BE2C (cell line): Measurements from ENCODE around the gene SLC8A1.

Experiments
- DNase-seq: peaks from one replicate; pipeline ENCODE4 v3.0.0-alpha.2; 2020
- H3K27me3 ChIP-seq: fragments of 250-450 bp; sonication (Bioruptor Pico); 2 replicates; pipeline ENCODE4 v1.5.1; 2020; ENCODE audit warnings: mild to moderate bottlenecking
- H3K36me3 ChIP-seq: fragments of 250-450 bp; sonication (Bioruptor Pico); 2 replicates; pipeline ENCODE4 v1.5.1; 2020; ENCODE audit warnings: mild to moderate bottlenecking
- H3K4me1 ChIP-seq: fragments of 250-450 bp; sonication (Bioruptor Pico); 2 replicates; pipeline ENCODE4 v1.5.1; 2020
- H3K4me3 ChIP-seq: 2 replicates; pipeline ENCODE4 v1.5.1; 2011; ENCODE audit warnings: low read depth, low read length
- H3K9me3 ChIP-seq: fragments of 250-450 bp; sonication (Bioruptor Pico); 2 replicates; pipeline ENCODE4 v1.5.1; 2020
- CTCF ChIP-seq: IDR thresholded peaks from 2 replicates; pipeline ENCODE4 v1.5.1; 2012; ENCODE audit warnings: mild to moderate bottlenecking, low read depth, low read length

The SLC8A1 gene

GRCh38 chr2:40256008-40256407, 195.9 kb downstream of the SLC8A1 start:
- Histone ChIP-seq H3K4me1 (peaks cover 14% of the 10 kb centered on the region), H3K36me3 (no peaks in the 10 kb centered on the region), H3K9me3 (no peaks in the 10 kb centered on the region), H3K27me3 (no peaks in the 10 kb centered on the region), H3K4me3 (no peak overlapping the region)
- TF ChIP-seq CTCF = no peak
- DNase-seq = no peak

GRCh38 chr2:40255103-40255502, 196.8 kb downstream of the SLC8A1 start:
- Histone ChIP-seq H3K27me3 (no peaks in the 10 kb centered on the region), H3K36me3 (no peaks in the 10 kb centered on the region), H3K9me3 (no peaks in the 10 kb centered on the region), H3K4me3 (no peak overlapping the region), H3K4me1 (peaks cover 14% of the 10 kb centered on the region)
- no peak for TF ChIP-seq CTCF
- DNase-seq = no peak

- no peak overlapping the region for H3K4me3 ChIP-seq
- no peaks in the 10 kb centered on the region for H3K9me3 ChIP-seq
- H3K36me3 ChIP-seq = no peaks in the 10 kb centered on the region
- no peak for DNase-seq
- H3K27me3 ChIP-seq = no peaks in the 10 kb centered on the region
- peaks cover 14% of the 10 kb centered on the region for H3K4me1 ChIP-seq
- no peak for TF ChIP-seq CTCF
Observed at GRCh38 chr2:40254611-40255010, 197.3 kb downstream of the SLC8A1 start.

GRCh38 chr2:40251137-40251536, 200.8 kb downstream of the SLC8A1 start:
- Histone ChIP-seq H3K36me3 (no peaks in the 10 kb centered on the region), H3K27me3 (no peaks in the 10 kb centered on the region), H3K4me3 (no peak overlapping the region), H3K9me3 (no peaks in the 10 kb centered on the region), H3K4me1 (no peaks in the 10 kb centered on the region; the same call in 1 of the 2 replicates)
- TF ChIP-seq CTCF = no peak
- no peak for DNase-seq

GRCh38 chr2:40249577-40249976, 202.3 kb downstream of the SLC8A1 start:
- Histone ChIP-seq H3K9me3 (no peaks in the 10 kb centered on the region), H3K36me3 (no peaks in the 10 kb centered on the region), H3K4me1 (peaks cover 5% of the 10 kb centered on the region; the same call in 1 of the 2 replicates), H3K27me3 (no peaks in the 10 kb centered on the region), H3K4me3 (no peak overlapping the region)
- DNase-seq = no peak
- TF ChIP-seq CTCF = no peak

- DNase-seq = no peak
- no peaks in the 10 kb centered on the region for H3K27me3 ChIP-seq
- no peak for TF ChIP-seq CTCF
- H3K4me3 ChIP-seq = no peak overlapping the region
- H3K4me1 ChIP-seq = peaks cover 5% of the 10 kb centered on the region; the same call in 1 of the 2 replicates
- H3K9me3 ChIP-seq = no peaks in the 10 kb centered on the region
- no peaks in the 10 kb centered on the region for H3K36me3 ChIP-seq
Observed at GRCh38 chr2:40248294-40248693, 203.6 kb downstream of the SLC8A1 start.
